Gastrocnemius medialis (tissue), 4 donors: ENCODE results near the gene KLHL18.

Source experiments
- CTCF ChIP-seq, 5 experiments: fragments of 450-650 bp in 3 of 5; fragments of 200-600 bp in 2 of 5; sonication (generic) in 2 of 5; IDR thresholded peaks in 4 of 5; conservative IDR thresholded peaks in 1 of 5; 1 replicate in 4 of 5; 2 replicates in 1 of 5; pipeline ENCODE4 v1.5.1; 2016 to 2019; ENCODE audit warnings: antibody characterized with exemption in 5 of 5, mild to moderate bottlenecking in 3 of 5, moderate library complexity in 3 of 5
- POLR2A ChIP-seq, 2 donors: fragments of 450-650 bp; IDR thresholded peaks; one replicate each; pipeline ENCODE4 v1.6.1; 2017; ENCODE audit warnings: antibody characterized with exemption in 2 of 2, mild to moderate bottlenecking in 2 of 2, moderate library complexity in 2 of 2

DNA sequence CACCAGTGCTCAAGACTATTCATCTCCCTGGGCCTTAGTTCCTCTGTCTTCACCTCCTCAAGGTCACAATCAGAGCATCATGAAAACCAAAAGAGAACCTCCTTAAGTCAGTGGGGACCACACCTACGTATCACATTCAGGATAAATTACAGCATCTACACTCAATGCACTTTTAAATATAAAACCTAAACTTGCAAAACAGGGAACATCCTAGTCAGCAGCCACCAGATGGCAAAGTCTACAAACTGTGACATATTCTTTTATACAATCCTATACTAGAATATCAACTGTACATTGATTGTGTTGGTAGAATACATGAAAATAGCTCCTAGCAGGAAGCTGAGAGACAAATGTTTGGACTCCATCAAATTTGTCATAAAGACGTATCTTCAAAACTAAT, 8.1 kb upstream of the KLHL18 start:
- no peak for TF ChIP-seq POLR2A (IDR thresholded peaks at IDR 0.05)
- no peak for TF ChIP-seq CTCF (IDR thresholded peaks at IDR 0.05 in 4 of 5, conservative IDR thresholded peaks at IDR 0.05 in 1 of 5)
